ENCODE measurements around the gene TSPAN9. TPM values are rescaled to one million over a fixed set of nuclear protein-coding genes. Genes with fewer than 3 reads are reported as not detected.

The TSPAN9 gene
- polyA plus RNA-seq, 1 donor from 2014 or later = not detected

GRCh38 chr12:3114671-3115070, 37.5 kb downstream of the TSPAN9 start:
- Mint-ChIP-seq H3K27me3 (peaks cover 26% of the 10 kb centered on the region), H3K9me3 (peaks cover 0 to 3% (median 0%) of the 10 kb centered on the region in 3 donors), H3K27ac (peak overlapping the region in 1 of 3 donors; percentile 40), H3K4me1 (no peaks in the 10 kb centered on the region), H3K36me3 (peaks cover 3% of the 10 kb centered on the region), H3K4me3 (peak overlapping the region in 1 of 4 donors; percentile 28)

DNA sequence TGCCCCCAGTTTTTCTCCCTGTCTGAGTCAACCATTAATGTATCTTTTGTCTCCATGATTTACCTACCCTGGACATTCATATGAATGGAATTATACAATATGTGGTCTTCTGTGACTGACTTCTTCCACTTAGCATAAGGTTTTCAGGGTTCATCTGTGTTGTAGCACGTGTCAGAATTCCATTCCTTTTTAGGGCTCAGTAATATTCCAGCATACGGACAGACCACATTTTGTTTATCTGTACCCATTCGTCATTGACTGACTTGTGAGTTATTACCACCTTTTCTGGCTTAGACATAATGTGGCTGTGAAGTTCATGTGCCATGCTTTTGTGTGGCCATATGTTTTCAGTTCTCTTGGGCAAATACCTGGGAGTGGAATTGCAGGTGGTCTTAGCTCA, 37.9 kb downstream of the TSPAN9 start:
- Mint-ChIP-seq H3K27me3 (peaks cover 26% of the 10 kb centered on the region), H3K36me3 (peaks cover 3% of the 10 kb centered on the region), H3K4me3 (no peak overlapping the region), H3K4me1 (no peaks in the 10 kb centered on the region), H3K27ac (no peak overlapping the region), H3K9me3 (peaks cover 0 to 3% (median 0%) of the 10 kb centered on the region in 3 donors)

GRCh38 chr12:3116106-3116844, 39.1 kb downstream of the TSPAN9 start:
- peaks cover 28% of the 10 kb centered on the region for H3K27me3 Mint-ChIP-seq
- no peaks in the 10 kb centered on the region for H3K4me1 Mint-ChIP-seq
- H3K9me3 Mint-ChIP-seq = peaks cover 0 to 3% (median 0%) of the 10 kb centered on the region in 3 donors
- H3K36me3 Mint-ChIP-seq = peaks cover 3% of the 10 kb centered on the region
- H3K27ac Mint-ChIP-seq = no peak overlapping the region
- H3K4me3 Mint-ChIP-seq = no peak overlapping the region

DNA sequence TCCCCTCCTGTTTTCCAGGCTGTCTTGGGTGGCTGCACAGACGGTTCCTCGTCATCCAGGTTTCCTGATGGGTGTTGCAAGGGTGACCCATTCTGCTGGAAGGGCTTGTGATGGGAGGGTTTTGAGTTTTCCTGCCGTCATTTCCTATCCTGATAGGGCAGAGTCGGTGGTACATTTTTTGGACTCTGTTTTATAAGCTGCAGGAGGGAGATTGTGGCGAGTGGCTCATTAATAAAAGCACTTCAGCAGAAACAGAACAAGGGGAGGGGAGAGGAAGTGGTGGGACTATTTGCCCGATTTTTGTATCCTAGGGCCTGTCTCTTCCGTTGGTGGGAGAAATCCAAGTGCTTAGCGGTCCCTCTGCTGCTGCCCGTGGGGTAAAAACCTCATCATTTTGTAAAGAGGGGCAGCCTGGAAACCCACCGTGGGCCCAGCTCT, 40.0 kb downstream of the TSPAN9 start:
- Mint-ChIP-seq H3K27me3 (peaks cover 30% of the 10 kb centered on the region), H3K4me1 (no peaks in the 10 kb centered on the region), H3K4me3 (no peak overlapping the region), H3K27ac (no peak overlapping the region), H3K36me3 (peaks cover 3% of the 10 kb centered on the region), H3K9me3 (peaks cover 0 to 3% (median 0%) of the 10 kb centered on the region in 3 donors)

DNA sequence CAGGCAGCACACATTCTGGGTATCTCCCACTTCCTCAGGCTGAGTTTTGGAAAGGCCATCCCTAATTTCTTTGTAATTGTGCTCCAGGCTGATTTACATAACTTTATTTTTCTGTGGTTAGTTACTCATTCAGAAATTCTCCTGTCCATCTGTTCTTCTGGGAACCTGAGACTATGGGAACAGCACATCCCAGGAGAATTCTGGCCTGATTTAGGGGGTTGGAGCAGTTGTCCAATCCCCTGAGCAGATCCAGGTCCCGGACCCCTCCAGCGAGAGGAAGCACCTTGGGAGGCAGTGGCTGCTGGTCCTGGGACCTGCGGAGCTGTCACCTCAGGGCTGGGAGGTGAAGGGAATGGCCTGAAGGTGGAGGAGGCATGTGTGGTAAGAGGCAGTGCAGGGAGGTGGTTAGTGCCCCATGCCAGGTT, 40.4 kb downstream of the TSPAN9 start:
- Mint-ChIP-seq H3K27me3 (peaks cover 33% of the 10 kb centered on the region), H3K4me1 (no peaks in the 10 kb centered on the region), H3K4me3 (no peak overlapping the region), H3K36me3 (peaks cover 3% of the 10 kb centered on the region), H3K27ac (no peak overlapping the region), H3K9me3 (peaks cover 0 to 3% (median 0%) of the 10 kb centered on the region in 3 donors)

GRCh38 chr12:3119192-3119755, 42.1 kb downstream of the TSPAN9 start:
- Mint-ChIP-seq H3K4me3 (no peak overlapping the region), H3K27me3 (peaks cover 39% of the 10 kb centered on the region), H3K9me3 (peaks cover 0 to 3% (median 0%) of the 10 kb centered on the region in 3 donors), H3K4me1 (no peaks in the 10 kb centered on the region), H3K27ac (no peak overlapping the region), H3K36me3 (peaks cover 3% of the 10 kb centered on the region)

DNA sequence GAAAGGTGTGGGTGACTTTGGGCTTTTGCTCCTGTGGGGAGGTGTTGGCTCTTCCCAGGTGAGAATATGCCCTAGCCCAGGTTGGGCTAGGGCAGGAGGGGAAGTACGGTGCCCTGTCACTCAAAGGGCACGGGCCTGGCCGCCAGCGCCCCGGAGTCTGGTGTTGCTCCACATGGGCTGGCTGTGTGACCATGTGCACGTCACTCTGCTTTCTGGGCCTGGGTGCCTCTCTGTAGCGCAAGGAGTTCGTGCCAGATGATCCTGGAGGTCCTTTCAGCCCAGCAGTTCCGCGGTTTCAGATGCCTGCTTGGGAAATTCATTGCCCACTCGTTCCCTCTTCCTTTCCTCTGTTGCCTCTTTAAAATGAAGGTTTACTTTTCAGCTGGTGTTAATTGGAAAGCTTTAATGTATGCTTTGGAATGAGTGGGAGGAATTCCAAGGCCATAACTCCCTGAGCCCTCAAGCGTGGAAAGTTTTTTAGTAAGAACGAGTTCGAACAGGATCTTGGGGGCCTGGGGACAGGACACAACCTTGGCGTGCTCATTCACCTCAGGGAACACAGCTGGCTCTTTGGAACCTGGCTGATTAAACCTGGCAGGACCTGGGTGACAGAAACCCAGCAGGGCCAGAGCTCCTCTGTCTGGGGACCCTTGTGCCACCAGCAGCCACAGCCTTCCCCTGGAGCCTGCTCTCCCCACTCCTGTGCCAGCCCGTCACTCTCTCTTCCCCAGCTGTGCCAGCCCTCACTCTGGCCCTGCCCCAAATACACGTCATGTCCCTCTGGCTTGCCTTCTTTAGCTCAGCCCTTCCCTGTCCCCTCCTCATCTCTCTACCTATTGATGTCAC, 42.8 kb downstream of the TSPAN9 start:
- H3K36me3 Mint-ChIP-seq = peaks cover 3% of the 10 kb centered on the region
- H3K27ac Mint-ChIP-seq = no peak overlapping the region

DNA sequence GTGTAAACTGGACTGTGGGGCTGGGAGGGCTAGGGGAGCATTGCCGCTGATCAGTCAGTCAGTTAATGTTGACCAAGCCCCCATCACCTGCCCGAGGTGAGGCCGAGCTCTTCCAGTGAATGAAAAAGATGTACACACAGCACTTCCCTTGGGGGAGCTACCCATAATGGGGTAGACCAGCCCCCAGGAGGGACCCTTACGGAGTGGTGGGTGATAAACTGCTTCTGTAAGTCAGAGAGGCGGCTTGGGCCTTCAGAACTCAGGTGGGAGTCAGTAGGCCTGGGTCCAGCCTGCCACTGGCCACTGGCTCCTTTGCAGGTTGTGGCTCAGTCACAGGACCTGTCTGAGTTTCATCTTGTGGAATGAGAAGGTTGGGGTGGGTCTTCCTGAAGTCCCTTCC, 43.5 kb downstream of the TSPAN9 start:
- Mint-ChIP-seq H3K27me3 (peaks cover 34% of the 10 kb centered on the region), H3K4me3 (no peak overlapping the region), H3K4me1 (no peaks in the 10 kb centered on the region), H3K36me3 (peaks cover 3% of the 10 kb centered on the region), H3K27ac (no peak overlapping the region), H3K9me3 (no peaks in the 10 kb centered on the region)

More for the DNA sequence above, 42.8 kb downstream of the TSPAN9 start:
- Mint-ChIP-seq H3K9me3 (peaks cover 0 to 1% (median 0%) of the 10 kb centered on the region in 3 donors), H3K4me1 (no peaks in the 10 kb centered on the region), H3K4me3 (no peak overlapping the region), H3K27me3 (peaks cover 37% of the 10 kb centered on the region)

DNA sequence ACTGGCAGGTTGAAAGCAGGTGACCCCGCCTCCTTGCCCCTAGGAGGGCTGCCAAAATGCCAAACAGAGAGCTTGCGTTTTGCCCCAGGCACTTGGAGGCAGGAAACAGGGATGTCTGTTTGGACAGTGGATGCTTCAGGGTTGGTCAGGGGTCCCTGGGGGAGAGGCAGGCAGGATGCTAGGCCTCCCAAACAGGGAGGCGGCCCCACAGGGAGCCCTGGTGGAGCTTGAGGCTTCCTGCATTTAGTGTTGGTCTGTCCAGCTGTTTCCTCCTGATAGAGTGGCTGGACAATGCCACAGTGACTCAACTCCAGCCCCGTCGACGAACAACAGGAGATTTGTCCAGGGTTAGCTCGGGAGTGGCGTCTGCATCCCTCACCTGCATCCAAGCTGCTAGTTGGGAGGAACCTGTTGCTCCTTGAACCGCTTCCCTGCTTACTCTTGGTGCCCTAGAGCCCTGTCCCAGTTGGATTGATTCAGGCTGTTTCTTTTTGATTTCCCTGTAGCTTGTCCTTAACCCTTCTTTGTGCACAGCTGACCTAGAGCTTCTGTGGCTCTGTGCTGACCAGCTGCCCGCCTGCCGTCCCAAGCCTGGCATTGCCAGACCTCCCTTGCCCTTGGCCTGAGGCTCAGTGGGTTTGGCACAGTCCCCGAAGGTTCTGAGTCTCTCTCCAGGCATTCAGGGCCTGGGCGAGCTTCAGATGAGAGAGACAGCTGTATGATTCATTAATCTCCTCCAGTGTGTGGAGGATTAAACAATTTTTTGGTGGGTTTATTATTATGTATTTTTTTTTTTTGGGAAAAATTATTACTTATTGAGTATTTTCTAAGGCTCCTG, 45.9 kb downstream of the TSPAN9 start:
- Mint-ChIP-seq H3K4me3 (no peak overlapping the region), H3K36me3 (no peaks in the 10 kb centered on the region), H3K9me3 (no peaks in the 10 kb centered on the region), H3K27me3 (peaks cover 32% of the 10 kb centered on the region), H3K27ac (no peak overlapping the region), H3K4me1 (no peaks in the 10 kb centered on the region)

- Mint-ChIP-seq H3K4me3 (no peak overlapping the region), H3K9me3 (no peaks in the 10 kb centered on the region), H3K36me3 (no peaks in the 10 kb centered on the region), H3K27ac (no peak overlapping the region), H3K4me1 (no peaks in the 10 kb centered on the region), H3K27me3 (peaks cover 31% of the 10 kb centered on the region)
Observed at GRCh38 chr12:3123729-3124128, 46.5 kb downstream of the TSPAN9 start.

DNA sequence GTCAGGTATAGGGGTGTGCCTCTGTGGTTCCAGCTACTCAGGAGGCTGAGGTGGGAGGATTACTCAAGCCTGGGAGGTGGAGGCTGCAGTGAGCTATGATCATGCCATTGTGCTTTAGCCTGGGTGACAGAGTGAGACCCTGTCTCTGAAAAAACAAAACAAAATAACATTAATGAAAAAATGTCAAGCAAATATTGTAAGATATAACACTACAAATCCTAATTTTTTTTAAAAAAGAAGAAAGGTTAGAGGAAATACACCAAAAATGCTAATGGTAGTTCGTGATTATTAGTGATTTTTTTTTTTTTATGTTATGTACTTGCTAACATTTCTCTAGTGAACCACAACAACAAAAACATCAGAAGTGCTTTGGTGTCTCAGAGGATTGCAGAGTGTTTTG, 47.7 kb downstream of the TSPAN9 start:
- no peaks in the 10 kb centered on the region for H3K36me3 Mint-ChIP-seq
- H3K9me3 Mint-ChIP-seq = peaks cover 0 to 3% (median 2%) of the 10 kb centered on the region in 3 donors
- peaks cover 0 to 4% (median 0%) of the 10 kb centered on the region in 3 donors for H3K4me1 Mint-ChIP-seq
- no peak overlapping the region for H3K4me3 Mint-ChIP-seq
- peaks cover 37% of the 10 kb centered on the region for H3K27me3 Mint-ChIP-seq
- no peak overlapping the region for H3K27ac Mint-ChIP-seq

DNA sequence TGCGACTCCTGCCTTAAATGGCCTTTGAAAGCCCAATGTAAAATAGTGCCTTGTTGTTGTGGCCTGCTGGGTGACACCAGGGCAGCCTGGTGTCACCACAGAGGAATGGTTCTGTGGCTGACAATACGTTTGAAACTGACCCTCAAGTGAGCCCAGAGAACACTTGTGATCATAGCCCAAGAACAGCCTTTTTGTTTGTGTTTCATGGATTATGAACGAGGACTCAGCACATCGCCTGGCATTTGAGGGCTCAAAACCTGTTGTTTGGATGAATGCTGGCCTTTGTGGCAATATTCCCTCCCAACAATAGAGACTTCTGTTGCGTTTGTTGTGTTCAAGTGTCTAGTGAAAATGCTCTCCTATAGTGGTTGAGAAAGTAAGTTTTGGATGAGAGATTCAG, 48.5 kb downstream of the TSPAN9 start:
- H3K4me3 Mint-ChIP-seq = no peak overlapping the region
- peaks cover 0 to 3% (median 2%) of the 10 kb centered on the region in 3 donors for H3K9me3 Mint-ChIP-seq
- H3K27ac Mint-ChIP-seq = no peak overlapping the region
- H3K27me3 Mint-ChIP-seq = peaks cover 42% of the 10 kb centered on the region
- H3K36me3 Mint-ChIP-seq = no peaks in the 10 kb centered on the region
- H3K4me1 Mint-ChIP-seq = peaks cover 0 to 9% (median 0%) of the 10 kb centered on the region in 3 donors

DNA sequence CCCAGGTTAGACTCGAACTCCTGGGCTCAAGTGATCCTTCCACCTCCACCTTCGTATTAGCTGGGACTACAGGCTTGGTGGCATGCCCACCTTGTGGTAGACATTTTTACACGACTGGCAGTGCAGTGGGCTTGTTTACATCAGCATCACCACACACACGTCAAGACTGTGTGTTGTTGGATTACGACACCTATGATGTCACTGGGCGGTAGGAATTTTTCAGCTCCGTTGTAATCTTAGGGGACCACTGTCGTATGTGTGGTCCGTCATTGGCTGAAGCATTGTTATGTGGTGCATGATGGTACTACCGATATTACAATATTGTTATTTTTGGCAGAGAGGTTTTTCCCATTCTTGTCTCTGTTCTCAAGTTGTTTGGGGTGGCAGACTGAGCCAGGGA, 50.7 kb downstream of the TSPAN9 start:
- peaks cover 39% of the 10 kb centered on the region for H3K27me3 Mint-ChIP-seq
- H3K9me3 Mint-ChIP-seq = peaks cover 0 to 3% (median 2%) of the 10 kb centered on the region in 3 donors
- H3K4me3 Mint-ChIP-seq = no peak overlapping the region
- H3K36me3 Mint-ChIP-seq = no peaks in the 10 kb centered on the region
- peaks cover 0 to 10% (median 3%) of the 10 kb centered on the region in 3 donors for H3K4me1 Mint-ChIP-seq
- no peak overlapping the region for H3K27ac Mint-ChIP-seq

- Mint-ChIP-seq H3K4me1 (peaks cover 0 to 10% (median 3%) of the 10 kb centered on the region in 3 donors), H3K9me3 (peaks cover 0 to 3% (median 2%) of the 10 kb centered on the region in 3 donors), H3K27me3 (peaks cover 32% of the 10 kb centered on the region), H3K36me3 (no peaks in the 10 kb centered on the region), H3K27ac (no peak overlapping the region), H3K4me3 (no peak overlapping the region)
Observed at GRCh38 chr12:3128498-3129293, 51.5 kb downstream of the TSPAN9 start.

Measured in IgD-negative memory B cell (primary cell).